ENCODE results near the gene SGSM1. TPM values are rescaled to one million over a fixed set of nuclear protein-coding genes. Genes with fewer than 3 reads are reported as not detected.
"Not testable (repeated sequence)": the region's sequence is repeated elsewhere in the genome, so short reads cannot be mapped to it uniquely, and the experiment has no call there.

Gene SGSM1
- polyA plus RNA-seq, 3 donors = not detected

DNA sequence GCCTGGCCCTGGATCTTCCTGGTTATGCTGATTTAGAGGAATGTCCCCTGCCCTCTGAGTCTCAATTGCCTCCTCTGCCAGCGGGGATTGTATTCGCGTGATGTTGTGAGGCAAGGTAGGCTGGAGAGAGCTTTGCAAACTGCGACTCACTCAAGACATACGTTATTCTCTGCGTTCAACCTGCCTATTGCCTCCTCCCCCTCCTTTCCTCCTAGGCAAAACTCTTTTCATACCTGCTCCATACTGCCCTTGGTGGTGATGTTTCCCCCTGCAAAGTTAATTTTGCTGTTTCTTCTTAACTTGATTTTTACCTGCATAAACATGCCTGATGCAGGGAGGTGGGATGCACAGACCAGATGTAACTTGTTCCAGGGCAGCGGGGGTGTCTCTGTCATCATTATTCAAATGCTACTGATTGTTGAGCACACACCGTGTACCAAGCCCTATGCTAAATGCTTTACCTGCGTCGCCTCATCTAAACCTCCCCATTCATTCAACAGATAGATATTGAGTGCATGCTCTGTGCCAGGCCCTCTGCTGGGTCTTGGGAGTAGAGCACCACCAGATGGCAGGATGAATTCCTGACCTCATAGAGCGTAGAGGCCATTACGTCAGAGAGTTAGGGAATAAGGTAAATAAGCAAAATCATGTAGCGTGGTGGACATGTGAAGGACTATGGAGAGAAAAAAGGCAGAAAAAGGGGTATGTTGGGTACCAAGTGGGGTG is 29.0 kb downstream of the SGSM1 start:
- Histone ChIP-seq H4K20me1 (ENCODE audit: insufficient read depth, low read length) (no peaks in the 10 kb centered on the region), H3K36me3 (replicated peaks in 1 of 2; ENCODE audit: control insufficient read depth in 1 of 2, insufficient read depth in 2 of 2, low read length in 2 of 2) (no peaks in the 10 kb centered on the region), H2AFZ (ENCODE audit: insufficient read depth, low read depth, low read length, poor library complexity, severe bottlenecking) (no peak overlapping the region), H3K4me2 (replicated peaks; ENCODE audit: extremely low read depth, low read length, poor library complexity, severe bottlenecking) (no peak overlapping the region), H3K27me3 (ENCODE audit: control insufficient read depth in 2 of 2, insufficient read depth in 2 of 2, low read length in 2 of 2) (no peaks in the 10 kb centered on the region), H3K9me3 (replicated peaks in 1 of 2; ENCODE audit: control insufficient read depth in 1 of 2, insufficient read depth in 1 of 2, low read length in 2 of 2) (no peaks in the 10 kb centered on the region), H3K4me1 (ENCODE audit: control insufficient read depth in 1 of 2, insufficient read depth in 2 of 2, low read length in 2 of 2) (no peaks in the 10 kb centered on the region), H3K27ac (ENCODE audit: low read depth in 1 of 2, low read length in 2 of 2) (no peak overlapping the region), H3K79me2 (ENCODE audit: insufficient read depth, low read length) (no peaks in the 10 kb centered on the region), H3K9ac (ENCODE audit: insufficient read depth, low read length, poor library complexity, severe bottlenecking) (no peak overlapping the region), H3K4me3 (replicated peaks in 1 of 3; ENCODE audit: low read depth in 2 of 3, low read length in 3 of 3) (no peak overlapping the region)
- peak overlapping the region in 1 of 2 donors; percentile 17 for H3K4me3 Mint-ChIP-seq
- H3K36me3 Mint-ChIP-seq = no peaks in the 10 kb centered on the region
- WGBS (ENCODE audit: insufficient coverage) = 72% methylated on average over 5 of the region's 13 CpGs
- H3K9me3 Mint-ChIP-seq = peaks cover 0 to 3% (median 0%) of the 10 kb centered on the region in 7 donors
- H3K4me1 Mint-ChIP-seq = no peaks in the 10 kb centered on the region
- no peak for DNase-seq
- H3K27me3 Mint-ChIP-seq (ENCODE audit: low read depth in 3 of 3) = peaks cover 3 to 6% (median 6%) of the 10 kb centered on the region in 3 donors
- no peak overlapping the region for H3K27ac Mint-ChIP-seq
- TF ChIP-seq, protein P1, sequence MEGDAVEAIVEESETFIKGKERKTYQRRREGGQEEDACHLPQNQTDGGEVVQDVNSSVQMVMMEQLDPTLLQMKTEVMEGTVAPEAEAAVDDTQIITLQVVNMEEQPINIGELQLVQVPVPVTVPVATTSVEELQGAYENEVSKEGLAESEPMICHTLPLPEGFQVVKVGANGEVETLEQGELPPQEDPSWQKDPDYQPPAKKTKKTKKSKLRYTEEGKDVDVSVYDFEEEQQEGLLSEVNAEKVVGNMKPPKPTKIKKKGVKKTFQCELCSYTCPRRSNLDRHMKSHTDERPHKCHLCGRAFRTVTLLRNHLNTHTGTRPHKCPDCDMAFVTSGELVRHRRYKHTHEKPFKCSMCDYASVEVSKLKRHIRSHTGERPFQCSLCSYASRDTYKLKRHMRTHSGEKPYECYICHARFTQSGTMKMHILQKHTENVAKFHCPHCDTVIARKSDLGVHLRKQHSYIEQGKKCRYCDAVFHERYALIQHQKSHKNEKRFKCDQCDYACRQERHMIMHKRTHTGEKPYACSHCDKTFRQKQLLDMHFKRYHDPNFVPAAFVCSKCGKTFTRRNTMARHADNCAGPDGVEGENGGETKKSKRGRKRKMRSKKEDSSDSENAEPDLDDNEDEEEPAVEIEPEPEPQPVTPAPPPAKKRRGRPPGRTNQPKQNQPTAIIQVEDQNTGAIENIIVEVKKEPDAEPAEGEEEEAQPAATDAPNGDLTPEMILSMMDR (IDR thresholded peaks at IDR 0.05) = no peak
- intact Hi-C loops (cut with micrococcal nuclease) = no loop called here

DNA sequence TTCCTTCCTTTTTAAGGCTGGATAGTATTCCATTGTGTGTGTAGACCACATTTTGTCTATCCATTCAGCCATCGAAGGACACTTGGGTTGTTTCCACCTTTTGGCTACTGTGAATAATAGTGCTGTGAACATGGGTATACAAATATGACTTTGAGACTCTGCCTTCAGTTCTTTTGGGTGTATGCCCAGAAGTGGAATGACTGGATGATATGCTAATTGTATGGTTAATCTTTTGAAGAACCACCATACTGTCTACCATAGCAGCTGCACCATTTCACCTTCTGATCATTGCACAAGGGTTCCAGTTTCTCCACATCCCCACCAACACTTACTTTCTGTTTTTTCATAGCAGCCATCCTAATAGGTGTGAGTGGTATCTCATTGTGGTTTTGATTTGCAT is 30.3 kb downstream of the SGSM1 start:
- Histone ChIP-seq H3K79me2 (ENCODE audit: insufficient read depth, low read length) (no peaks in the 10 kb centered on the region), H3K9ac (ENCODE audit: insufficient read depth, low read length, poor library complexity, severe bottlenecking) (no peak overlapping the region), H2AFZ (ENCODE audit: insufficient read depth, low read depth, low read length, poor library complexity, severe bottlenecking) (no peak overlapping the region), H3K27ac (ENCODE audit: low read depth in 1 of 2, low read length in 2 of 2) (no peak overlapping the region), H3K36me3 (replicated peaks in 1 of 2; ENCODE audit: control insufficient read depth in 1 of 2, insufficient read depth in 2 of 2, low read length in 2 of 2) (no peaks in the 10 kb centered on the region), H3K4me1 (ENCODE audit: control insufficient read depth in 1 of 2, insufficient read depth in 2 of 2, low read length in 2 of 2) (no peaks in the 10 kb centered on the region), H4K20me1 (ENCODE audit: insufficient read depth, low read length) (no peaks in the 10 kb centered on the region), H3K4me3 (replicated peaks in 1 of 3; ENCODE audit: low read depth in 2 of 3, low read length in 3 of 3) (no peak overlapping the region), H3K9me3 (replicated peaks in 1 of 2; ENCODE audit: control insufficient read depth in 1 of 2, insufficient read depth in 1 of 2, low read length in 2 of 2) (no peaks in the 10 kb centered on the region), H3K4me2 (replicated peaks; ENCODE audit: extremely low read depth, low read length, poor library complexity, severe bottlenecking) (no peak overlapping the region), H3K27me3 (ENCODE audit: control insufficient read depth in 2 of 2, insufficient read depth in 2 of 2, low read length in 2 of 2) (no peaks in the 10 kb centered on the region)
- WGBS (ENCODE audit: insufficient coverage) = 88% methylated on average over 1 of the region's 1 CpG
- H3K4me1 Mint-ChIP-seq = no peaks in the 10 kb centered on the region
- H3K36me3 Mint-ChIP-seq = no peaks in the 10 kb centered on the region
- no peak overlapping the region for H3K27ac Mint-ChIP-seq
- DNase-seq = no peak
- H3K27me3 Mint-ChIP-seq (ENCODE audit: low read depth in 3 of 3) = peaks cover 4 to 6% (median 4%) of the 10 kb centered on the region in 3 donors
- intact Hi-C loops (cut with micrococcal nuclease) = no loop called here
- no peak overlapping the region for H3K4me3 Mint-ChIP-seq
- TF ChIP-seq, protein P1 (IDR thresholded peaks at IDR 0.05) = no peak
- H3K9me3 Mint-ChIP-seq = peaks cover 0 to 3% (median 0%) of the 10 kb centered on the region in 7 donors

DNA sequence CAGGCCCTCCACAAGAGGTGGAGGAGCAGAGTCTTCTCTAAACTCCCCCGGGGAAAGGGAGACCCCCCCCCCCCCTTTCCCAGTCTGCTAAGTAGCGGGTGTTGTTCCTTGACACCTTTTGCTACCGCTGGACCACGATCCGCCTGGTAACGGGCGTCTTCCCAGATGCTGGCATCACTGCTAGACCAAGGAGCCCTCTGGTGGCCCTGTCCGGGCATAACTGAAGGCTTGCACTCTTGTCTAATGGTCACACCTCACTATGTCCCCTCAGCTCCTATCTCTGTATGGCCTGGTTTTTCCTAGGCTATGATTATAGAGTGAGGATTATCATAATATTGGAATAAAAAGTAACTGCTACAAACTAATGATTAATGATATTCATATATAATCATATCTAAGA is 31.5 kb downstream of the SGSM1 start:
- H3K27ac Mint-ChIP-seq; intact Hi-C loops (cut with micrococcal nuclease); H3K4me2 ChIP-seq (replicated peaks; ENCODE audit: extremely low read depth, low read length, poor library complexity, severe bottlenecking); H3K27me3 ChIP-seq (ENCODE audit: control insufficient read depth in 2 of 2, insufficient read depth in 2 of 2, low read length in 2 of 2); H3K4me1 ChIP-seq (ENCODE audit: control insufficient read depth in 1 of 2, insufficient read depth in 2 of 2, low read length in 2 of 2); H3K4me1 Mint-ChIP-seq; H3K79me2 ChIP-seq (ENCODE audit: insufficient read depth, low read length); H2AFZ ChIP-seq (ENCODE audit: insufficient read depth, low read depth, low read length, poor library complexity, severe bottlenecking); DNase-seq; H3K9me3 ChIP-seq (replicated peaks in 1 of 2; ENCODE audit: control insufficient read depth in 1 of 2, insufficient read depth in 1 of 2, low read length in 2 of 2); H3K4me3 Mint-ChIP-seq; H3K36me3 Mint-ChIP-seq; H4K20me1 ChIP-seq (ENCODE audit: insufficient read depth, low read length); H3K27me3 Mint-ChIP-seq (ENCODE audit: low read depth in 3 of 3); H3K9ac ChIP-seq (ENCODE audit: insufficient read depth, low read length, poor library complexity, severe bottlenecking); H3K4me3 ChIP-seq (replicated peaks in 1 of 3; ENCODE audit: low read depth in 2 of 3, low read length in 3 of 3); H3K9me3 Mint-ChIP-seq; H3K27ac ChIP-seq (ENCODE audit: low read depth in 1 of 2, low read length in 2 of 2); H3K36me3 ChIP-seq (replicated peaks in 1 of 2; ENCODE audit: control insufficient read depth in 1 of 2, insufficient read depth in 2 of 2, low read length in 2 of 2): not testable (repeated sequence)
- no CpG with 5 or more reads among the region's 8 CpGs for WGBS (ENCODE audit: insufficient coverage)

Measured in CD14-positive monocyte (primary cell).